B cell (primary cell): ENCODE measurements around the gene BLTP2. TPM values are rescaled to one million over a fixed set of nuclear protein-coding genes. Genes with fewer than 3 reads are reported as not detected.

Experiments used
- ATAC-seq: fragments of 200-7000 bp; cut with Tn5 transposase; one replicate; pipeline ENCODE4 v1.10.0; 2021; ENCODE audit warnings: low read depth, mild to moderate bottlenecking, moderate number of reproducible peaks, moderate library complexity
- CTCF ChIA-PET: fragments of 350-600 bp; sonication (Branson Sonifier 250); formaldehyde crosslinking; loops from one replicate; lab custom pipeline; 2021; ENCODE audit warnings: antibody characterized with exemption, inconsistent platforms; lab: Charles Lee
- POLR2A ChIA-PET: fragments of 350-600 bp; sonication (Branson Sonifier 250); formaldehyde crosslinking; loops from one replicate; lab custom pipeline; 2021; ENCODE audit warnings: antibody characterized with exemption; lab: Charles Lee
- DNase-seq: peaks from one replicate; pipeline ENCODE4 v3.0.0; 2013
- H2AFZ ChIP-seq: 2 replicates; pipeline ENCODE4 v1.6.1; 2012; ENCODE audit warnings: mild to moderate bottlenecking, low read depth, low read length; ENCODE audit not compliant: insufficient read depth, poor library complexity, severe bottlenecking
- H3K27ac ChIP-seq, 2 donors: 1 replicate in 1 of 2; 2 replicates in 1 of 2; pipeline ENCODE4 v1.5.1; 2012 to 2013; ENCODE audit warnings: low read length in 2 of 2, mild to moderate bottlenecking in 2 of 2, moderate library complexity in 1 of 2
- H3K27me3 ChIP-seq, 4 experiments: fragments of 200-600 bp in 1 of 4; sonication (generic) in 1 of 4; replicated peaks in 1 of 4; 1 replicate in 2 of 4; 2 replicates in 2 of 4; pipeline versions ENCODE4 v1.6.1 to v1.7.0; 2013 to 2016; ENCODE audit warnings: low read length in 3 of 4, mild to moderate bottlenecking in 2 of 4, mixed read lengths in 1 of 4, moderate library complexity in 1 of 4; ENCODE audit not compliant: insufficient read depth in 4 of 4, control insufficient read depth in 3 of 4; ENCODE audit errors: control extremely low read depth in 1 of 4
- H3K36me3 ChIP-seq, 2 experiments: replicated peaks in 1 of 2; 1 replicate in 1 of 2; 2 replicates in 1 of 2; pipeline versions ENCODE4 v1.6.1 to v1.7.1; 2013; ENCODE audit warnings: low read length in 1 of 2; ENCODE audit not compliant: insufficient read depth in 2 of 2, control insufficient read depth in 1 of 2; ENCODE audit errors: control extremely low read depth in 1 of 2, extremely low read depth in 1 of 2
- H3K4me1 ChIP-seq, 2 donors: fragments of 200-600 bp in 1 of 2; sonication (generic) in 1 of 2; 1 replicate in 1 of 2; 2 replicates in 1 of 2; pipeline versions ENCODE4 v1.5.1 to v1.6.1; 2013 to 2017; ENCODE audit warnings: low read length in 2 of 2; ENCODE audit not compliant: control insufficient read depth in 2 of 2, insufficient read depth in 2 of 2
- H3K4me2 ChIP-seq: replicated peaks from 2 replicates; pipeline ENCODE3; 2012; ENCODE audit warnings: mild to moderate bottlenecking, low read depth, low read length; ENCODE audit not compliant: poor library complexity, severe bottlenecking
- H3K4me3 ChIP-seq, 5 experiments: fragments of 200-600 bp in 1 of 5; sonication (generic) in 1 of 5; 1 replicate in 3 of 5; 2 replicates in 2 of 5; pipeline versions ENCODE4 v1.5.1 to v1.7.0; 2011 to 2016; ENCODE audit warnings: low read length in 4 of 5, mild to moderate bottlenecking in 4 of 5, low read depth in 2 of 5, control low read depth in 1 of 5, moderate library complexity in 1 of 5; ENCODE audit not compliant: insufficient read depth in 1 of 5; ENCODE audit errors: control extremely low read depth in 1 of 5, extremely low read depth in 1 of 5
- H3K79me2 ChIP-seq: fragments of 200-600 bp; sonication (generic); one replicate; pipeline ENCODE4 v1.6.0; 2016; ENCODE audit warnings: low read length; ENCODE audit not compliant: control insufficient read depth, insufficient read depth
- H3K9ac ChIP-seq: fragments of 200-600 bp; sonication (generic); 2 replicates; pipeline ENCODE4 v1.6.1; 2017; ENCODE audit warnings: mild to moderate bottlenecking, low read length, moderate library complexity
- H3K9me3 ChIP-seq, 3 donors: one replicate each; pipeline versions ENCODE4 v1.6.1 to v1.7.1; 2013; ENCODE audit warnings: low read length in 2 of 3; ENCODE audit not compliant: control insufficient read depth in 2 of 3, insufficient read depth in 1 of 3; ENCODE audit errors: control extremely low read depth in 1 of 3
- H4K20me1 ChIP-seq: 2 replicates; pipeline ENCODE4 v1.6.0; 2012; ENCODE audit warnings: mild to moderate bottlenecking, low read length; ENCODE audit not compliant: insufficient read depth, control insufficient read depth, poor library complexity, severe bottlenecking
- H3K27ac Mint-ChIP-seq: one replicate; pipeline ENCODE4 v1.8.0; 2021; ENCODE audit warnings: mixed read lengths
- H3K27me3 Mint-ChIP-seq: one replicate; pipeline ENCODE4 v1.8.0; 2021; ENCODE audit warnings: mixed read lengths
- H3K4me1 Mint-ChIP-seq: one replicate; pipeline ENCODE4 v1.8.0; 2021; ENCODE audit warnings: mixed read lengths
- H3K4me3 Mint-ChIP-seq: one replicate; pipeline ENCODE4 v1.8.0; 2021; ENCODE audit warnings: mixed read lengths
- H3K9me3 Mint-ChIP-seq: one replicate; pipeline ENCODE4 v1.8.0; 2022; ENCODE audit warnings: mixed read lengths; ENCODE audit not compliant: insufficient read depth
- CTCF ChIP-seq: fragments of 200-600 bp; IDR thresholded peaks from one replicate; pipeline ENCODE4 v1.8.0; 2022; ENCODE audit warnings: antibody characterized with exemption, mild to moderate bottlenecking
- EZH2 ChIP-seq: IDR thresholded peaks from 2 replicates; pipeline ENCODE4 v1.6.1; 2012; ENCODE audit warnings: borderline replicate concordance, low read depth, mild to moderate bottlenecking, moderate library complexity, low read length; ENCODE audit not compliant: insufficient read depth, poor library complexity, severe bottlenecking
- WGBS: methylation state at CpG from one replicate; pipeline ENCODE4 v1.1.5; 2013; ENCODE audit warnings: missing lambda C conversion rate; ENCODE audit not compliant: insufficient coverage; 5-methylcytosine and 5-hydroxymethylcytosine counted together
- intact Hi-C: fragments of 100-400 bp; cut with micrococcal nuclease; formaldehyde crosslinking; loops from one replicate; pipeline ENCODE4 v1.10.0; 2022
- polyA plus RNA-seq: library from polyadenylated mRNA; depleted of rRNA; stranded (reverse); fragments of >200 nt; gene quantifications from 2 replicates; pipeline ENCODE4 v1.2.3, GENCODE V29; 2012
- total RNA-seq, 2 donors: library from RNA; stranded (reverse); fragments of 120-200 nt in 1 of 2; gene quantifications; 1 replicate in 1 of 2; 2 replicates in 1 of 2; pipeline versions ENCODE4 v1.2.3 to v1.2.4, GENCODE V29; 2013 to 2022

Gene BLTP2
- total and polyA plus RNA-seq, 2 donors (not counting 1 experiment from before 2014, with no cell fraction given) = 45.9 to 156 TPM

GRCh38 chr17:28643983-28644786, 773 bp downstream of the BLTP2 start:
- ChIA-PET POLR2A (interaction anchor here (0.6 to 4.3 kb wide), 10 partner anchors 18 to 309 kb away, joined by 3 to 42 read pairs (median 4); partner anchors contain the start of genes PIGS, SDF2, SPAG5 and SUPT6H), CTCF (interaction anchor here (0.7 to 4.3 kb wide), 14 partner anchors 10 to 1635 kb away, joined by 3 to 59 read pairs (median 4); partner anchors contain the start of genes PHF12, SDF2, SUPT6H and TLCD1)
- Histone ChIP-seq H3K27me3 (no peaks in the 10 kb centered on the region), H3K4me2 (peak overlapping the region; percentile 91), H3K36me3 (peaks cover 10 to 51% of the 10 kb centered on the region in 2 experiments), H3K9ac (peak overlapping the region; percentile 85), H3K4me3 (peak overlapping the region; percentile 79 to 93 (median 81)), H3K9me3 (no peaks in the 10 kb centered on the region), H3K27ac (peak overlapping the region; percentile 26 to 90), H3K79me2 (peaks cover 54% of the 10 kb centered on the region), H2AFZ (peak overlapping the region; percentile 85), H4K20me1 (peaks cover 12% of the 10 kb centered on the region), H3K4me1 (peaks cover 32 to 37% of the 10 kb centered on the region in 2 donors)
- intact Hi-C loops = loop anchor here (1.0 to 10.0 kb wide), 6 partner anchors 67 to 921 kb away; partner anchors contain the start of genes ABHD15, NUFIP2, RPL23A and TP53I13
- DNase-seq (peak; percentile 70), ATAC-seq (no peak)
- no peak for TF ChIP-seq EZH2
- peak; percentile 59 for TF ChIP-seq CTCF
- H3K27ac Mint-ChIP-seq = peak overlapping the region; percentile 89
- peak overlapping the region; percentile 97 for H3K4me3 Mint-ChIP-seq
- no peaks in the 10 kb centered on the region for H3K9me3 Mint-ChIP-seq
- H3K4me1 Mint-ChIP-seq = peaks cover 36% of the 10 kb centered on the region
- WGBS = 0% methylated on average over 11 of the region's 18 CpGs
- H3K27me3 Mint-ChIP-seq = no peaks in the 10 kb centered on the region

DNA sequence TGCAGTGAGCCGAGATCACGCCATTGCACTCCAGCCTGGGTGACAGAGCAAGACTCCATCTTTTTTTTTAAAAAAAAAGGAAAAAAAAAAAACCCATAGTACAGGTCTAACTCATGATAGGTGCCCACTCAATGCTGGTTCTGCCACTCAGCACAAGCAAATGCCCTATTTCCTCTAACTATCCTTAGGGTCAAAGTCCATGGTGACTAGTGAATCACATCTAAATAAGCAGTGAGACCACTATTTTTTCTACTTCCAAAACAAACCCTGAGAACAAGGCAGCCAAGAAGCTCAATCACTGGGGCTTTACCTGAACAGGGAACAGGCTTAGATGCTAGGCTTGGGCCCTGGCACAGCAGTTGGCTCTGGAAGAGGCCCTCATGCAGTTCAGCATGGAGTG, 3.4 kb downstream of the BLTP2 start:
- TF ChIP-seq EZH2 = no peak
- no peak for TF ChIP-seq CTCF
- Histone ChIP-seq H4K20me1 (peaks cover 26% of the 10 kb centered on the region), H3K4me3 (no peak overlapping the region), H3K9me3 (no peaks in the 10 kb centered on the region), H3K36me3 (peaks cover 29 to 63% of the 10 kb centered on the region in 2 experiments), H3K79me2 (peaks cover 57% of the 10 kb centered on the region), H3K9ac (no peak overlapping the region), H3K27ac (no peak overlapping the region), H3K4me2 (no peak overlapping the region), H2AFZ (no peak overlapping the region), H3K27me3 (no peaks in the 10 kb centered on the region), H3K4me1 (peaks cover 25 to 27% of the 10 kb centered on the region in 2 donors)
- POLR2A ChIA-PET = no interaction called here
- peaks cover 31% of the 10 kb centered on the region for H3K4me1 Mint-ChIP-seq
- no peaks in the 10 kb centered on the region for H3K9me3 Mint-ChIP-seq
- no peaks in the 10 kb centered on the region for H3K27me3 Mint-ChIP-seq
- DNase-seq (no peak), ATAC-seq (no peak)
- H3K4me3 Mint-ChIP-seq = no peak overlapping the region
- 100% methylated on average over 2 of the region's 2 CpGs for WGBS
- CTCF ChIA-PET = interaction anchor here (1.0 kb wide), 1 partner anchor 29 kb away, joined by 3 read pairs; no protein-coding TSS in a partner anchor
- intact Hi-C loops = loop anchor here (10.0 kb wide), 2 partner anchors 473 to 923 kb away; partner anchors contain the start of genes ABHD15 and TP53I13
- no peak overlapping the region for H3K27ac Mint-ChIP-seq
